Colonic mucosa (tissue), 4 donors: ENCODE data around the gene PCDHGA8. TPM values are rescaled to one million over a fixed set of nuclear protein-coding genes. Genes with fewer than 3 reads are reported as not detected.

ENCODE experiments used
- DNase-seq: peaks from one replicate; pipeline ENCODE4 v3.0.0-alpha.2; 2020
- H3K27ac ChIP-seq: fragments of 200-600 bp; one replicate; pipeline ENCODE4 v1.8.0; 2021
- H3K27me3 ChIP-seq: fragments of 200-600 bp; one replicate; pipeline ENCODE4 v1.8.0; 2021
- H3K36me3 ChIP-seq: fragments of 200-600 bp; one replicate; pipeline ENCODE4 v1.8.0; 2021
- H3K4me1 ChIP-seq: fragments of 200-600 bp; one replicate; pipeline ENCODE4 v1.8.0; 2021; ENCODE audit warnings: mild to moderate bottlenecking
- H3K4me3 ChIP-seq: fragments of 200-600 bp; one replicate; pipeline ENCODE4 v1.8.0; 2021
- H3K9ac ChIP-seq, 2 donors: one replicate each; pipeline ENCODE4 v1.7.0; 2013; ENCODE audit warnings: control low read depth in 2 of 2, low read depth in 2 of 2, low read length in 2 of 2
- H3K9me3 ChIP-seq: fragments of 200-600 bp; one replicate; pipeline ENCODE4 v1.8.0; 2021
- CTCF ChIP-seq: fragments of 200-600 bp; IDR thresholded peaks from one replicate; pipeline ENCODE4 v1.8.0; 2022; ENCODE audit warnings: antibody characterized with exemption, mild to moderate bottlenecking
- intact Hi-C: fragments of 100-400 bp; cut with DNase I; formaldehyde crosslinking; loops from one replicate; pipeline ENCODE4 v1.14.1; 2022
- total RNA-seq, 2 donors: library from RNA; stranded (reverse); fragmentation: NEBNext Ultra II Directional in 1 of 2; extraction: Animal tissue kit (Norgen Biotek cat#: 25700) in 1 of 2; gene quantifications; one replicate each; pipeline ENCODE4 v1.2.1, GENCODE V29; 2021
- donor health status: healthy.
- donor health status: DM: no; HTN: no; CAD: no.
- donor health status: DM: no; HTN: no; CAD: no.

PCDHGA8 gene
- total RNA-seq, 2 donors from 2014 or later: 0.17 to 0.48 TPM

- Histone ChIP-seq H3K27ac (no peak overlapping the region), H3K4me3 (no peak overlapping the region), H3K9me3 (no peaks in the 10 kb centered on the region), H3K4me1 (no peaks in the 10 kb centered on the region), H3K9ac (no peak overlapping the region), H3K36me3 (no peaks in the 10 kb centered on the region), H3K27me3 (no peaks in the 10 kb centered on the region)
- intact Hi-C loops: no loop called here
- no peak for DNase-seq
- no peak for TF ChIP-seq CTCF
Observed at GRCh38 chr5:141437221-141437620, 44.8 kb downstream of the PCDHGA8 start.

GRCh38 chr5:141439411-141440141 lies 47.1 kb downstream of the PCDHGA8 start:
- DNase-seq: no peak
- Histone ChIP-seq H3K9me3 (no peaks in the 10 kb centered on the region), H3K27me3 (no peaks in the 10 kb centered on the region), H3K4me1 (no peaks in the 10 kb centered on the region), H3K9ac (no peak overlapping the region), H3K27ac (no peak overlapping the region), H3K36me3 (no peaks in the 10 kb centered on the region), H3K4me3 (no peak overlapping the region)
- TF ChIP-seq CTCF: no peak
- intact Hi-C loops: no loop called here

- H3K4me1 ChIP-seq: no peaks in the 10 kb centered on the region
- H3K9ac ChIP-seq: no peak overlapping the region
- H3K27ac ChIP-seq: no peak overlapping the region
- DNase-seq: no peak
- H3K36me3 ChIP-seq: no peaks in the 10 kb centered on the region
- intact Hi-C loops: no loop called here
- H3K9me3 ChIP-seq: no peaks in the 10 kb centered on the region
- TF ChIP-seq CTCF: no peak
- H3K27me3 ChIP-seq: no peaks in the 10 kb centered on the region
- no peak overlapping the region for H3K4me3 ChIP-seq
Observed at GRCh38 chr5:141440341-141440740, 47.9 kb downstream of the PCDHGA8 start.

GRCh38 chr5:141441571-141442170 lies 49.2 kb downstream of the PCDHGA8 start:
- Histone ChIP-seq H3K36me3 (no peaks in the 10 kb centered on the region), H3K4me1 (no peaks in the 10 kb centered on the region), H3K4me3 (no peak overlapping the region), H3K27ac (no peak overlapping the region), H3K27me3 (no peaks in the 10 kb centered on the region), H3K9me3 (no peaks in the 10 kb centered on the region), H3K9ac (no peak overlapping the region)
- no peak for TF ChIP-seq CTCF
- intact Hi-C loops: no loop called here
- DNase-seq: no peak

Other genes starting within 250 kb of the PCDHGA8 start
- gene PCDHB6, start 242.6 kb upstream of the PCDHGA8 start, total RNA-seq: under 1 TPM; 0.11 to 0.15 TPM
- gene PCDHB7, start 220.0 kb upstream of the PCDHGA8 start, total RNA-seq: under 1 TPM; 0.15 to 0.40 TPM
- under 1 TPM; 0.25 to 0.40 TPM for gene PCDHB8, start 214.8 kb upstream of the PCDHGA8 start, total RNA-seq
- under 1 TPM; 0.17 to 0.53 TPM for gene PCDHB16, start 210.2 kb upstream of the PCDHGA8 start, total RNA-seq
- gene PCDHB9, start 205.5 kb upstream of the PCDHGA8 start, total RNA-seq: under 1 TPM; 0.47 to 0.53 TPM
- gene PCDHB10, start 200.3 kb upstream of the PCDHGA8 start, total RNA-seq: 1 to 10 TPM in 1 of 2 donors, under 1 TPM in 1; 0.17 to 1.1 TPM
- 1 to 10 TPM in 1 of 2 donors, under 1 TPM in 1; 0.59 to 2.2 TPM for gene PCDHB11, start 193.0 kb upstream of the PCDHGA8 start, total RNA-seq
- gene PCDHB12, start 183.9 kb upstream of the PCDHGA8 start, total RNA-seq: under 1 TPM; 0.40 to 0.56 TPM
- 1 to 10 TPM in 1 of 2 donors, under 1 TPM in 1; 0.40 to 1.3 TPM for gene PCDHB13, start 178.7 kb upstream of the PCDHGA8 start, total RNA-seq
- gene PCDHB14, start 169.3 kb upstream of the PCDHGA8 start, total RNA-seq: 1 to 10 TPM in 1 of 2 donors, under 1 TPM in 1; 0.62 to 1.8 TPM
- 1 to 10 TPM in 1 of 2 donors, under 1 TPM in 1; 0.27 to 1.8 TPM for gene PCDHB15, start 147.2 kb upstream of the PCDHGA8 start, total RNA-seq
- gene SLC25A2, start 88.6 kb upstream of the PCDHGA8 start, total RNA-seq: 1 to 10 TPM in 1 of 2 donors, under 1 TPM in 1; 0.21 to 1.1 TPM
- gene TAF7, start 71.8 kb upstream of the PCDHGA8 start, total RNA-seq: 10 to 100 TPM; 49.3 to 70.2 TPM
- under 1 TPM; 0.10 to 0.37 TPM for gene PCDHGA1, start 62.1 kb upstream of the PCDHGA8 start, total RNA-seq
- gene PCDHGA2, start 53.9 kb upstream of the PCDHGA8 start, total RNA-seq: under 1 TPM; 0.22 to 0.50 TPM
- gene PCDHGA3, start 48.8 kb upstream of the PCDHGA8 start, total RNA-seq: under 1 TPM; 0.10 to 0.21 TPM
- gene PCDHGB1, start 42.5 kb upstream of the PCDHGA8 start, total RNA-seq: 1 to 10 TPM in 1 of 2 donors, under 1 TPM in 1; 0.15 to 1.7 TPM
- gene PCDHGA4, start 37.6 kb upstream of the PCDHGA8 start, total RNA-seq: 1 to 10 TPM in 1 of 2 donors, under 1 TPM in 1; 0.20 to 1.4 TPM
- gene PCDHGB2, start 32.6 kb upstream of the PCDHGA8 start, total RNA-seq: 1 to 10 TPM in 1 of 2 donors, under 1 TPM in 1; 0.47 to 1.8 TPM
- 1 to 10 TPM in 1 of 2 donors, under 1 TPM in 1; 0.52 to 1.1 TPM for gene PCDHGA5, start 28.5 kb upstream of the PCDHGA8 start, total RNA-seq
- 1 to 10 TPM in 1 of 2 donors, under 1 TPM in 1; 0.57 to 1.1 TPM for gene PCDHGB3, start 22.4 kb upstream of the PCDHGA8 start, total RNA-seq
- 1 to 10 TPM in 1 of 2 donors, under 1 TPM in 1; 0.82 to 1.5 TPM for gene PCDHGA6, start 18.7 kb upstream of the PCDHGA8 start, total RNA-seq
- 1 to 10 TPM in 1 of 2 donors, under 1 TPM in 1; 0.59 to 1.0 TPM for gene PCDHGA7, start 9.9 kb upstream of the PCDHGA8 start, total RNA-seq
- under 1 TPM; 0.69 to 0.96 TPM for gene PCDHGB4, start 4.9 kb upstream of the PCDHGA8 start, total RNA-seq
- gene PCDHGB5, start 5.3 kb downstream of the PCDHGA8 start, total RNA-seq: 1 to 10 TPM; 2.1 to 3.1 TPM
- 1 to 10 TPM; 1.1 to 2.2 TPM for gene PCDHGA9, start 10.1 kb downstream of the PCDHGA8 start, total RNA-seq
- 1 to 10 TPM; 1.0 to 1.8 TPM for gene PCDHGB6, start 15.4 kb downstream of the PCDHGA8 start, total RNA-seq
- 1 to 10 TPM; 2.7 to 4.7 TPM for gene PCDHGA10, start 20.4 kb downstream of the PCDHGA8 start, total RNA-seq
- gene PCDHGB7, start 25.0 kb downstream of the PCDHGA8 start, total RNA-seq: 1 to 10 TPM; 2.5 to 3.3 TPM
- gene PCDHGA11, start 28.4 kb downstream of the PCDHGA8 start, total RNA-seq: 1 to 10 TPM; 1.3 to 1.6 TPM
- 1 to 10 TPM; 1.0 to 1.5 TPM for gene PCDHGA12, start 37.9 kb downstream of the PCDHGA8 start, total RNA-seq
- gene PCDHGC3, start 83.3 kb downstream of the PCDHGA8 start, total RNA-seq: 10 to 100 TPM; 13.1 to 22.2 TPM
- under 1 TPM; 0.35 to 0.64 TPM for gene PCDHGC4, start 92.4 kb downstream of the PCDHGA8 start, total RNA-seq
- under 1 TPM; 0.32 to 0.64 TPM for gene PCDHGC5, start 96.4 kb downstream of the PCDHGA8 start, total RNA-seq
- gene DIAPH1, start 226.4 kb downstream of the PCDHGA8 start, total RNA-seq: 100 to 1,000 TPM; 113 to 143 TPM
- 10 to 100 TPM; 36.6 to 44.0 TPM for gene HDAC3, start 244.2 kb downstream of the PCDHGA8 start, total RNA-seq
- 1 to 10 TPM; 2.1 to 6.7 TPM for gene RELL2, start 244.4 kb downstream of the PCDHGA8 start, total RNA-seq